WTC11 (cell line): ENCODE measurements around the gene ZCWPW2. TPM values are rescaled to one million over a fixed set of nuclear protein-coding genes. Genes with fewer than 3 reads are reported as not detected.

ENCODE experiments used
- ATAC-seq: fragments of 200-7000 bp; cut with Tn5 transposase; 2 replicates; pipeline ENCODE4 v1.10.0; 2021; ENCODE audit warnings: mild to moderate bottlenecking, moderate library complexity
- CTCF ChIA-PET: fragments of 300-600 bp; sonication (Branson Sonifier 250); formaldehyde crosslinking; loops from one replicate; lab custom pipeline; 2021; ENCODE audit warnings: antibody characterized with exemption; lab: Charles Lee
- POLR2A ChIA-PET: fragments of 350-600 bp; sonication (Branson Sonifier 250); formaldehyde crosslinking; loops from one replicate; lab custom pipeline; 2021; ENCODE audit warnings: antibody characterized with exemption; lab: Charles Lee
- DNase-seq: peaks from one replicate; pipeline ENCODE4 v3.0.0; 2021; ENCODE audit warnings: low spot score
- H3K27ac Mint-ChIP-seq: 2 replicates; pipeline ENCODE4 v1.8.0; 2021; ENCODE audit warnings: mixed read lengths
- H3K27me3 Mint-ChIP-seq: 2 replicates; pipeline ENCODE4 v1.8.0; 2021; ENCODE audit warnings: low read depth, mild to moderate bottlenecking, moderate library complexity, mixed read lengths
- H3K36me3 Mint-ChIP-seq: 2 replicates; pipeline ENCODE4 v1.8.0; 2021; ENCODE audit warnings: mixed read lengths
- H3K4me1 Mint-ChIP-seq: 2 replicates; pipeline ENCODE4 v1.8.0; 2022; ENCODE audit warnings: mixed read lengths
- H3K4me3 Mint-ChIP-seq: 2 replicates; pipeline ENCODE4 v1.8.0; 2021; ENCODE audit warnings: mild to moderate bottlenecking, moderate library complexity, mixed read lengths
- H3K9me3 Mint-ChIP-seq: 2 replicates; pipeline ENCODE4 v1.8.0; 2021; ENCODE audit warnings: mixed read lengths
- CREB1 ChIP-seq: sonication (generic); formaldehyde crosslinking; IDR thresholded peaks from 2 replicates; pipeline ENCODE4 v1.8.0; 2023; ENCODE audit warnings: mild to moderate bottlenecking, missing genetic modification reagents
- FOXJ3 ChIP-seq: sonication (generic); formaldehyde crosslinking; IDR thresholded peaks from 2 replicates; pipeline ENCODE4 v1.9.0; 2021; ENCODE audit warnings: missing genetic modification reagents, mild to moderate bottlenecking, borderline replicate concordance
- FOXP1 ChIP-seq: sonication (generic); formaldehyde crosslinking; IDR thresholded peaks from 2 replicates; pipeline ENCODE4 v1.8.0; 2022; ENCODE audit warnings: missing genetic modification reagents, mild to moderate bottlenecking, moderate library complexity, borderline replicate concordance
- HMGA2 ChIP-seq: fragments of 250-450 bp; sonication (Bioruptor Pico); IDR thresholded peaks from 2 replicates; pipeline ENCODE4 v1.4.0; 2021; ENCODE audit warnings: mild to moderate bottlenecking, moderate library complexity
- KAT7 ChIP-seq: sonication (generic); formaldehyde crosslinking; IDR thresholded peaks from 2 replicates; pipeline ENCODE4 v1.8.1; 2023; ENCODE audit warnings: missing genetic modification reagents, mild to moderate bottlenecking, borderline replicate concordance
- NFATC4 ChIP-seq: fragments of 250-450 bp; sonication (Bioruptor Pico); IDR thresholded peaks from 2 replicates; pipeline ENCODE4 v1.9.0; 2021; ENCODE audit warnings: mild to moderate bottlenecking
- NFYB ChIP-seq: sonication (generic); formaldehyde crosslinking; conservative IDR thresholded peaks from 2 replicates; pipeline ENCODE4 v1.8.0; 2022; ENCODE audit warnings: low read depth, missing genetic modification reagents
- NR3C1 ChIP-seq: sonication (generic); formaldehyde crosslinking; conservative IDR thresholded peaks from 2 replicates; pipeline ENCODE4 v1.8.1; 2023; ENCODE audit warnings: low read depth, mild to moderate bottlenecking, missing genetic modification reagents
- SP1 ChIP-seq: sonication (generic); formaldehyde crosslinking; conservative IDR thresholded peaks from 2 replicates; pipeline ENCODE4 v1.8.1; 2022; ENCODE audit warnings: missing genetic modification reagents
- ZNF416 ChIP-seq: fragments of 250-450 bp; sonication (Bioruptor Pico); IDR thresholded peaks from 2 replicates; pipeline ENCODE4 v1.9.0; 2021; ENCODE audit warnings: mild to moderate bottlenecking, inconsistent platforms
- ZNF423 ChIP-seq: fragments of 250-450 bp; sonication (Bioruptor Pico); IDR thresholded peaks from 2 replicates; pipeline ENCODE4 v2.1.2; 2022; ENCODE audit warnings: mild to moderate bottlenecking, moderate library complexity
- total RNA-seq: library from RNA; stranded (reverse); gene quantifications from 3 replicates; pipeline ENCODE4 v1.2.3, GENCODE V29; 2021
- TF ChIP-seq, protein P1 (sequence below): sonication (generic); formaldehyde crosslinking; IDR thresholded peaks from 2 replicates; pipeline ENCODE4 v1.8.1; 2023; ENCODE audit warnings: mild to moderate bottlenecking, missing genetic modification reagents, moderate library complexity
- TF ChIP-seq, protein P2 (sequence below): sonication (generic); formaldehyde crosslinking; IDR thresholded peaks from 2 replicates; pipeline ENCODE4 v1.8.0; 2022; ENCODE audit warnings: mild to moderate bottlenecking, missing genetic modification reagents
- TF ChIP-seq, protein P3 (sequence below): sonication (generic); formaldehyde crosslinking; IDR thresholded peaks from 2 replicates; pipeline ENCODE4 v1.8.1; 2023; ENCODE audit warnings: mild to moderate bottlenecking, missing genetic modification reagents, moderate library complexity
- TF ChIP-seq, protein P4 (sequence below): fragments of 250-450 bp; sonication (Bioruptor Pico); IDR thresholded peaks from 2 replicates; pipeline ENCODE4 v1.9.0; 2021; ENCODE audit warnings: mild to moderate bottlenecking
- TF ChIP-seq, protein P5 (sequence below): fragments of 250-450 bp; sonication (Bioruptor Pico); IDR thresholded peaks from 2 replicates; pipeline ENCODE4 v2.1.2; 2022; ENCODE audit warnings: mild to moderate bottlenecking, moderate library complexity
- TF ChIP-seq, protein P6 (sequence below): sonication (generic); formaldehyde crosslinking; IDR thresholded peaks from 2 replicates; pipeline ENCODE4 v1.8.0; 2022; ENCODE audit warnings: mild to moderate bottlenecking, missing genetic modification reagents
- TF ChIP-seq, protein P7 (sequence below): sonication (generic); formaldehyde crosslinking; conservative IDR thresholded peaks from 2 replicates; pipeline ENCODE4 v1.8.1; 2022; ENCODE audit warnings: mild to moderate bottlenecking, missing genetic modification reagents
- TF ChIP-seq, protein P8 (sequence below): sonication (generic); formaldehyde crosslinking; IDR thresholded peaks from 2 replicates; pipeline ENCODE4 v1.8.1; 2022; ENCODE audit warnings: low read depth, missing genetic modification reagents, borderline replicate concordance
- TF ChIP-seq, protein P9 (sequence below): fragments of 250-450 bp; sonication (Bioruptor Pico); conservative IDR thresholded peaks from 2 replicates; pipeline ENCODE4 v1.9.0; 2021; ENCODE audit warnings: mild to moderate bottlenecking
- TF ChIP-seq, protein P10 (sequence below): fragments of 250-450 bp; sonication (Bioruptor Pico); IDR thresholded peaks from 2 replicates; pipeline ENCODE4 v1.9.0; 2021; ENCODE audit warnings: mild to moderate bottlenecking

Gene ZCWPW2
- total RNA-seq, 1 experiment from 2014 or later, result 0.22 TPM

DNA sequence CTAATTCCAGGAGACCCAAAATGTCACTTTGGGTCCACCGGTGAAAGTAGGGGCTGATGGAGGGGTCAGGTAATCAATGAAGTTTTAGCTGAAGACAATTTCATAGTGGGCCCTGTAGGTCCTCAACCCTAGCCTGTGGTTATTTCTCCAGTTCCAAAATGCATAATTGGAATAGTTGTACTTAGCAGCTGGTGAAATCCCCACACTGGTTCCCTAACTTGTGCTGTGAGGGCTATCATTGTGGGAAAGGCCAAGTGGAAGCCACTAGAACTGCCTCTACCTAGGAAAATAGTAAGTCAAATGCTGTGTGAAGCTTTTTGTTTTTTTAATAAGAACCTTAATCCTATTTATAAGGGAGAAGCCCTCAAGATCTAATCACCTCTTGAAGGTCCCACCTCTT is 193.8 kb downstream of the ZCWPW2 start:
- no peak overlapping the region for H3K27ac Mint-ChIP-seq
- H3K4me3 Mint-ChIP-seq, result no peak overlapping the region
- no peaks in the 10 kb centered on the region for H3K4me1 Mint-ChIP-seq
- TF ChIP-seq FOXP1 (CRISPR knock-in tag) (no peak), CREB1 (no peak), SP1 (CRISPR knock-in tag) (no peak), HMGA2 (CRISPR knock-in tag) (no peak)
- TF ChIP-seq, protein P1, sequence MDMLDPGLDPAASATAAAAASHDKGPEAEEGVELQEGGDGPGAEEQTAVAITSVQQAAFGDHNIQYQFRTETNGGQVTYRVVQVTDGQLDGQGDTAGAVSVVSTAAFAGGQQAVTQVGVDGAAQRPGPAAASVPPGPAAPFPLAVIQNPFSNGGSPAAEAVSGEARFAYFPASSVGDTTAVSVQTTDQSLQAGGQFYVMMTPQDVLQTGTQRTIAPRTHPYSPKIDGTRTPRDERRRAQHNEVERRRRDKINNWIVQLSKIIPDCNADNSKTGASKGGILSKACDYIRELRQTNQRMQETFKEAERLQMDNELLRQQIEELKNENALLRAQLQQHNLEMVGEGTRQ (CRISPR knock-in tag), result no peak
- TF ChIP-seq, protein P2, sequence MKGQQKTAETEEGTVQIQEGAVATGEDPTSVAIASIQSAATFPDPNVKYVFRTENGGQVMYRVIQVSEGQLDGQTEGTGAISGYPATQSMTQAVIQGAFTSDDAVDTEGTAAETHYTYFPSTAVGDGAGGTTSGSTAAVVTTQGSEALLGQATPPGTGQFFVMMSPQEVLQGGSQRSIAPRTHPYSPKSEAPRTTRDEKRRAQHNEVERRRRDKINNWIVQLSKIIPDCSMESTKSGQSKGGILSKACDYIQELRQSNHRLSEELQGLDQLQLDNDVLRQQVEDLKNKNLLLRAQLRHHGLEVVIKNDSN (CRISPR knock-in tag), result no peak
- peaks cover 16% of the 10 kb centered on the region for H3K36me3 Mint-ChIP-seq
- ATAC-seq (no peak), DNase-seq (no peak)
- no peaks in the 10 kb centered on the region for H3K27me3 Mint-ChIP-seq
- H3K9me3 Mint-ChIP-seq, result peaks cover 38% of the 10 kb centered on the region
- ChIA-PET POLR2A (no interaction called here), CTCF (no interaction called here)

DNA sequence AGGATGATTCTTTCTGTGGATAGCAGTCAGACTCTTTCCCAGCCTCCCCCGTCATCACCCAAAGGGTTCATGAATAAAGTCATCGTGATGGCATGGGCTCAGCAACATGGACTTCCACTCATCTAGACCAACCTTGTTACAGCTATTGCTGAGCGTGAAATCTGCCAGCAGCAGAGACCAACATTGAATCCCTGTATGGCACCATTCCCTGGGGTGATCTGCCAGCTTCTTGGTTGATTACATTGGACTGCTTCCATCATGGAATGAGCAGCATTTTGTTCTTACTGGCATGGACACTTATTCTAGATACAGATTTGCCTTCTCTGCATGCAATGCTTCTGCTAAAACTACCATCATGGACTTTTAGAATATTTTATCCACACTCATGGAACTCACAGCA is 195.7 kb downstream of the ZCWPW2 start:
- Mint-ChIP-seq H3K36me3 (peaks cover 16% of the 10 kb centered on the region), H3K27ac (no peak overlapping the region), H3K9me3 (peaks cover 35% of the 10 kb centered on the region), H3K4me1 (no peaks in the 10 kb centered on the region), H3K4me3 (no peak overlapping the region), H3K27me3 (no peaks in the 10 kb centered on the region)
- ATAC-seq (no peak), DNase-seq (no peak)
- ChIA-PET POLR2A (no interaction called here), CTCF (no interaction called here)
- TF ChIP-seq, protein P3, sequence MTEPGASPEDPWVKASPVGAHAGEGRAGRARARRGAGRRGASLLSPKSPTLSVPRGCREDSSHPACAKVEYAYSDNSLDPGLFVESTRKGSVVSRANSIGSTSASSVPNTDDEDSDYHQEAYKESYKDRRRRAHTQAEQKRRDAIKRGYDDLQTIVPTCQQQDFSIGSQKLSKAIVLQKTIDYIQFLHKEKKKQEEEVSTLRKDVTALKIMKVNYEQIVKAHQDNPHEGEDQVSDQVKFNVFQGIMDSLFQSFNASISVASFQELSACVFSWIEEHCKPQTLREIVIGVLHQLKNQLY (CRISPR knock-in tag), result no peak
- TF ChIP-seq, protein P4, sequence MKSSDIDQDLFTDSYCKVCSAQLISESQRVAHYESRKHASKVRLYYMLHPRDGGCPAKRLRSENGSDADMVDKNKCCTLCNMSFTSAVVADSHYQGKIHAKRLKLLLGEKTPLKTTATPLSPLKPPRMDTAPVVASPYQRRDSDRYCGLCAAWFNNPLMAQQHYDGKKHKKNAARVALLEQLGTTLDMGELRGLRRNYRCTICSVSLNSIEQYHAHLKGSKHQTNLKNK (CRISPR knock-in tag), result no peak
- TF ChIP-seq ZNF416 (CRISPR knock-in tag) (no peak), ZNF423 (no peak), NR3C1 (CRISPR knock-in tag) (no peak), NFATC4 (CRISPR knock-in tag) (no peak), KAT7 (no peak), FOXJ3 (CRISPR knock-in tag) (no peak), NFYB (CRISPR knock-in tag) (no peak)
- TF ChIP-seq, protein P5, sequence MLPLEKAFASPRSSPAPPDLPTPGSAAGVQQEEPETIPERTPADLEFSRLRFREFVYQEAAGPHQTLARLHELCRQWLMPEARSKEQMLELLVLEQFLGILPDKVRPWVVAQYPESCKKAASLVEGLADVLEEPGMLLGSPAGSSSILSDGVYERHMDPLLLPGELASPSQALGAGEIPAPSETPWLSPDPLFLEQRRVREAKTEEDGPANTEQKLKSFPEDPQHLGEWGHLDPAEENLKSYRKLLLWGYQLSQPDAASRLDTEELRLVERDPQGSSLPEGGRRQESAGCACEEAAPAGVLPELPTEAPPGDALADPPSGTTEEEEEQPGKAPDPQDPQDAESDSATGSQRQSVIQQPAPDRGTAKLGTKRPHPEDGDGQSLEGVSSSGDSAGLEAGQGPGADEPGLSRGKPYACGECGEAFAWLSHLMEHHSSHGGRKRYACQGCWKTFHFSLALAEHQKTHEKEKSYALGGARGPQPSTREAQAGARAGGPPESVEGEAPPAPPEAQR, result no peak
- TF ChIP-seq, protein P6, sequence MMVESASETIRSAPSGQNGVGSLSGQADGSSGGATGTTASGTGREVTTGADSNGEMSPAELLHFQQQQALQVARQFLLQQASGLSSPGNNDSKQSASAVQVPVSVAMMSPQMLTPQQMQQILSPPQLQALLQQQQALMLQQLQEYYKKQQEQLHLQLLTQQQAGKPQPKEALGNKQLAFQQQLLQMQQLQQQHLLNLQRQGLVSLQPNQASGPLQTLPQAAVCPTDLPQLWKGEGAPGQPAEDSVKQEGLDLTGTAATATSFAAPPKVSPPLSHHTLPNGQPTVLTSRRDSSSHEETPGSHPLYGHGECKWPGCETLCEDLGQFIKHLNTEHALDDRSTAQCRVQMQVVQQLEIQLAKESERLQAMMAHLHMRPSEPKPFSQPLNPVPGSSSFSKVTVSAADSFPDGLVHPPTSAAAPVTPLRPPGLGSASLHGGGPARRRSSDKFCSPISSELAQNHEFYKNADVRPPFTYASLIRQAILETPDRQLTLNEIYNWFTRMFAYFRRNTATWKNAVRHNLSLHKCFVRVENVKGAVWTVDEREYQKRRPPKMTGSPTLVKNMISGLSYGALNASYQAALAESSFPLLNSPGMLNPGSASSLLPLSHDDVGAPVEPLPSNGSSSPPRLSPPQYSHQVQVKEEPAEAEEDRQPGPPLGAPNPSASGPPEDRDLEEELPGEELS (CRISPR knock-in tag), result no peak
- TF ChIP-seq, protein P7, sequence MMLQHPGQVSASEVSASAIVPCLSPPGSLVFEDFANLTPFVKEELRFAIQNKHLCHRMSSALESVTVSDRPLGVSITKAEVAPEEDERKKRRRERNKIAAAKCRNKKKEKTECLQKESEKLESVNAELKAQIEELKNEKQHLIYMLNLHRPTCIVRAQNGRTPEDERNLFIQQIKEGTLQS (CRISPR knock-in tag), result no peak
- TF ChIP-seq, protein P8, sequence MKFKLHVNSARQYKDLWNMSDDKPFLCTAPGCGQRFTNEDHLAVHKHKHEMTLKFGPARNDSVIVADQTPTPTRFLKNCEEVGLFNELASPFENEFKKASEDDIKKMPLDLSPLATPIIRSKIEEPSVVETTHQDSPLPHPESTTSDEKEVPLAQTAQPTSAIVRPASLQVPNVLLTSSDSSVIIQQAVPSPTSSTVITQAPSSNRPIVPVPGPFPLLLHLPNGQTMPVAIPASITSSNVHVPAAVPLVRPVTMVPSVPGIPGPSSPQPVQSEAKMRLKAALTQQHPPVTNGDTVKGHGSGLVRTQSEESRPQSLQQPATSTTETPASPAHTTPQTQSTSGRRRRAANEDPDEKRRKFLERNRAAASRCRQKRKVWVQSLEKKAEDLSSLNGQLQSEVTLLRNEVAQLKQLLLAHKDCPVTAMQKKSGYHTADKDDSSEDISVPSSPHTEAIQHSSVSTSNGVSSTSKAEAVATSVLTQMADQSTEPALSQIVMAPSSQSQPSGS (CRISPR knock-in tag), result no peak
- TF ChIP-seq, protein P9, sequence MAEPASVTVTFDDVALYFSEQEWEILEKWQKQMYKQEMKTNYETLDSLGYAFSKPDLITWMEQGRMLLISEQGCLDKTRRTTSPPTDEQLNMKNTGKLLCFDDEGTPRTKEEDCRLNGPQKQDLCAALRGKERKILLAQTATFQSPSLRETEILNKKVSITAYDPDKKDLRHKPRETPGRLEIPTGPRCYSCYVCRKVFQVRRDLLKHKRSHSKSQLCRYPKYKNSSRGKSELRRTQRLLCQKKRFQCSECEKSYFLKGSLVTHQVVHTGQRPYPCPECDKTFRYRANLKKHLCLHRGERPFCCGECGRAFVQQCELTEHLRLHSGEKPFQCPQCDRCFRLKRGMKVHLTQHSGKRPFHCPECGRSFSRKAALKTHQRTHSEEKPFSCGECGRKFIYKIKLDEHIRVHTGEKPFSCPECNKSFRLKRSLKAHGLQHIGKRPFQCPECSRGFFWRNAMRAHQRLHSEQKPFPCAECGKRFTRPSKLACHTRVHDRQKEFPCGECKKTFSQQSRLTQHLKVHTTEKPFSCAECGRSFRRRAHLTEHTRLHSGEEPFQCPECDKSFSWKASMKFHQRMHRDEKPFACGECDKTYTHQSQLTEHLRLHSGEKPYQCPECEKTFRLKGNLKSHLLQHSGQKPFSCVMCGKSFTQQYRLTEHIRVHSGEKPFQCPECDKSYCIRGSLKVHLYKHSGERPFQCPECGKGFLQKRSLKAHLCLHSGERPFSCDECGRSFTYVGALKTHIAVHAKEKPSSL (CRISPR knock-in tag), result no peak
- TF ChIP-seq, protein P10, sequence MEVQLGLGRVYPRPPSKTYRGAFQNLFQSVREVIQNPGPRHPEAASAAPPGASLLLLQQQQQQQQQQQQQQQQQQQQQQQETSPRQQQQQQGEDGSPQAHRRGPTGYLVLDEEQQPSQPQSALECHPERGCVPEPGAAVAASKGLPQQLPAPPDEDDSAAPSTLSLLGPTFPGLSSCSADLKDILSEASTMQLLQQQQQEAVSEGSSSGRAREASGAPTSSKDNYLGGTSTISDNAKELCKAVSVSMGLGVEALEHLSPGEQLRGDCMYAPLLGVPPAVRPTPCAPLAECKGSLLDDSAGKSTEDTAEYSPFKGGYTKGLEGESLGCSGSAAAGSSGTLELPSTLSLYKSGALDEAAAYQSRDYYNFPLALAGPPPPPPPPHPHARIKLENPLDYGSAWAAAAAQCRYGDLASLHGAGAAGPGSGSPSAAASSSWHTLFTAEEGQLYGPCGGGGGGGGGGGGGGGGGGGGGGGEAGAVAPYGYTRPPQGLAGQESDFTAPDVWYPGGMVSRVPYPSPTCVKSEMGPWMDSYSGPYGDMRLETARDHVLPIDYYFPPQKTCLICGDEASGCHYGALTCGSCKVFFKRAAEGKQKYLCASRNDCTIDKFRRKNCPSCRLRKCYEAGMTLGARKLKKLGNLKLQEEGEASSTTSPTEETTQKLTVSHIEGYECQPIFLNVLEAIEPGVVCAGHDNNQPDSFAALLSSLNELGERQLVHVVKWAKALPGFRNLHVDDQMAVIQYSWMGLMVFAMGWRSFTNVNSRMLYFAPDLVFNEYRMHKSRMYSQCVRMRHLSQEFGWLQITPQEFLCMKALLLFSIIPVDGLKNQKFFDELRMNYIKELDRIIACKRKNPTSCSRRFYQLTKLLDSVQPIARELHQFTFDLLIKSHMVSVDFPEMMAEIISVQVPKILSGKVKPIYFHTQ (CRISPR knock-in tag), result no peak
